SK-N-SH treated with all-trans-retinoic acid at 6 μM for 48 hours (cell line): ENCODE data around the gene GLMP.

ENCODE experiments used
- ATAC-seq: fragments of 200-7000 bp; cut with Tn5 transposase; 3 replicates; pipeline ENCODE4 v1.9.1; 2020; ENCODE audit warnings: mild to moderate bottlenecking, moderate library complexity
- ARNTL ChIP-seq: fragments of 450-650 bp; formaldehyde crosslinking; IDR thresholded peaks from 2 replicates; pipeline ENCODE4 v1.5.0; 2020; ENCODE audit warnings: low read depth, mild to moderate bottlenecking, moderate library complexity, borderline replicate concordance
- BACH2 ChIP-seq: fragments of 250-450 bp; sonication (Bioruptor Pico); IDR thresholded peaks from 2 replicates; pipeline ENCODE4 v1.9.0; 2021; ENCODE audit warnings: mild to moderate bottlenecking, borderline replicate concordance
- CREB5 ChIP-seq: fragments of 250-450 bp; sonication (Bioruptor Pico); IDR thresholded peaks from 2 replicates; pipeline ENCODE4 v1.5.1; 2020; ENCODE audit warnings: low read depth, mild to moderate bottlenecking, moderate library complexity
- CSRNP3 ChIP-seq: fragments of 250-450 bp; sonication (Bioruptor Pico); IDR thresholded peaks from 2 replicates; pipeline ENCODE4 v1.5.1; 2021; ENCODE audit warnings: mild to moderate bottlenecking, moderate library complexity
- GLIS3 ChIP-seq: fragments of 250-450 bp; sonication (Bioruptor Pico); IDR thresholded peaks from 2 replicates; pipeline ENCODE4 v1.5.0; 2020; ENCODE audit warnings: mild to moderate bottlenecking, moderate library complexity
- ISL1 ChIP-seq: fragments of 250-450 bp; sonication (Bioruptor Pico); IDR thresholded peaks from 2 replicates; pipeline ENCODE4 v2.1.2; 2022; ENCODE audit warnings: mild to moderate bottlenecking, moderate library complexity
- SNAI2 ChIP-seq: fragments of 250-450 bp; sonication (Bioruptor Pico); IDR thresholded peaks from 2 replicates; pipeline ENCODE4 v1.5.0; 2020; ENCODE audit warnings: mild to moderate bottlenecking, moderate library complexity
- ZC3H10 ChIP-seq: fragments of 250-450 bp; sonication (Bioruptor Pico); IDR thresholded peaks from 2 replicates; pipeline ENCODE4 v1.5.1; 2021; ENCODE audit warnings: mild to moderate bottlenecking, moderate library complexity
- ZFP3 ChIP-seq: fragments of 250-450 bp; sonication (Bioruptor Pico); IDR thresholded peaks from 2 replicates; pipeline ENCODE4 v1.5.0; 2020; ENCODE audit warnings: mild to moderate bottlenecking, moderate library complexity
- ZFP30 ChIP-seq: fragments of 450-650 bp; formaldehyde crosslinking; IDR thresholded peaks from 2 replicates; pipeline ENCODE4 v1.5.0; 2022; ENCODE audit warnings: mild to moderate bottlenecking, moderate library complexity

GLMP gene

GRCh38 chr1:156242738-156243137 lies 52.7 kb downstream of the GLMP start:
- no peak for TF ChIP-seq CSRNP3 (CRISPR knock-in tag)
- no peak for TF ChIP-seq ZC3H10 (CRISPR knock-in tag)
- TF ChIP-seq GLIS3 (CRISPR knock-in tag): no peak
- TF ChIP-seq BACH2 (CRISPR knock-in tag): no peak
- no peak for TF ChIP-seq CREB5 (CRISPR knock-in tag)
- TF ChIP-seq ARNTL (CRISPR knock-in tag): no peak
- no peak for TF ChIP-seq ZFP30 (CRISPR knock-in tag)
- no peak for TF ChIP-seq SNAI2
- TF ChIP-seq ISL1 (CRISPR knock-in tag): no peak
- TF ChIP-seq ZFP3 (CRISPR knock-in tag): no peak
- ATAC-seq: no peak; the same call in 2 of the 3 replicates
